Panc1 (cell line): Measurements from ENCODE around the gene CD207. TPM values are rescaled to one million over a fixed set of nuclear protein-coding genes. Genes with fewer than 3 reads are reported as not detected.

Experiments used
- ATAC-seq: fragments of 200-7000 bp; cut with Tn5 transposase; 2 replicates; pipeline ENCODE4 v1.9.1; 2020; ENCODE audit warnings: mild to moderate bottlenecking, moderate library complexity
- BruUV-seq: library from RNA; stranded (reverse); fragments of 400-500 nt; replicated peaks from 2 replicates; lab custom pipeline; 2021; lab: Mats Ljungman, UMichigan
- CTCF ChIA-PET: fragments of 300-600 bp; sonication (Branson Sonifier 250); formaldehyde crosslinking; loops from one replicate; lab custom pipeline; 2022; ENCODE audit warnings: antibody characterized with exemption; lab: Charles Lee
- POLR2A ChIA-PET: fragments of 300-600 bp; sonication (Branson Sonifier 250); formaldehyde crosslinking; loops from one replicate; lab custom pipeline; 2022; ENCODE audit warnings: antibody characterized with exemption; lab: Charles Lee
- DNase-seq: peaks from one replicate; pipeline ENCODE4 v3.0.0-alpha.2; 2010; ENCODE audit warnings: low read depth, low spot score
- H3K27ac ChIP-seq: 2 replicates; pipeline ENCODE4 v1.5.1; 2011; ENCODE audit warnings: mild to moderate bottlenecking, low read length, inconsistent platforms
- H3K27me3 ChIP-seq: fragments of 200-500 bp; sonication (Bioruptor generic); 2 replicates; pipeline ENCODE4 v1.6.0; 2014; ENCODE audit warnings: low read length, inconsistent platforms; ENCODE audit not compliant: control insufficient read depth, insufficient read depth
- H3K36me3 ChIP-seq: fragments of 200-500 bp; sonication (Bioruptor generic); 2 replicates; pipeline ENCODE4 v1.5.1; 2014; ENCODE audit warnings: inconsistent platforms, mild to moderate bottlenecking, low read length, moderate library complexity; ENCODE audit not compliant: control insufficient read depth, insufficient read depth
- H3K4me1 ChIP-seq: 2 replicates; pipeline ENCODE4 v1.5.1; 2011; ENCODE audit warnings: inconsistent platforms, mild to moderate bottlenecking, low read length, moderate library complexity; ENCODE audit not compliant: control insufficient read depth, insufficient read depth
- H3K4me3 ChIP-seq, 2 experiments: 2 replicates each; pipeline ENCODE4 v1.5.1; 2011 to 2012; ENCODE audit warnings: low read depth in 2 of 2, low read length in 2 of 2, mild to moderate bottlenecking in 2 of 2, inconsistent platforms in 1 of 2, moderate library complexity in 1 of 2
- H3K9me3 ChIP-seq: fragments of 200-500 bp; sonication (Bioruptor generic); 2 replicates; pipeline ENCODE4 v1.5.1; 2014; ENCODE audit warnings: low read depth, mild to moderate bottlenecking, inconsistent platforms, low read length, moderate library complexity; ENCODE audit not compliant: control insufficient read depth, insufficient read depth
- CTCF ChIP-seq: fragments of 450-650 bp; IDR thresholded peaks from 2 replicates; pipeline ENCODE4 v1.5.1; 2017; ENCODE audit warnings: mild to moderate bottlenecking
- POLR2AphosphoS5 ChIP-seq: IDR thresholded peaks from 2 replicates; pipeline ENCODE4 v1.6.1; 2012; ENCODE audit warnings: mild to moderate bottlenecking, low read depth, low read length, moderate library complexity
- SIN3A ChIP-seq: IDR thresholded peaks from 2 replicates; pipeline ENCODE4 v1.6.1; 2012; ENCODE audit warnings: low read depth, mild to moderate bottlenecking, low read length, moderate library complexity, borderline replicate concordance; ENCODE audit not compliant: insufficient read depth
- TCF7L2 ChIP-seq: IDR thresholded peaks from 2 replicates; pipeline ENCODE4 v1.6.1; 2011; ENCODE audit warnings: mild to moderate bottlenecking, low read depth, low read length, inconsistent platforms
- in situ Hi-C: cut with HindIII; loops from 2 replicates; pipeline ENCODE4 v1.10.0; 2016; ENCODE audit warnings: low sequenced_read_pairs, low pct_unique_long_range_greater_than_20kb
- intact Hi-C: fragments of 100-400 bp; cut with micrococcal nuclease; formaldehyde crosslinking; loops from one replicate; pipeline ENCODE4 v1.10.0; 2022; ENCODE audit not compliant: unreplicated experiment
- total RNA-seq: library from RNA; stranded (reverse); gene quantifications from one replicate; pipeline ENCODE4 v1.2.1, GENCODE V29; 2021; ENCODE audit not compliant: unreplicated experiment
- TF ChIP-seq, protein P1 (sequence below), 2 experiments: IDR thresholded peaks; 2 replicates each; pipeline ENCODE4 v1.6.1; 2011 to 2012; ENCODE audit warnings: low read depth in 2 of 2, control low read depth in 1 of 2, low read length in 1 of 2, mild to moderate bottlenecking in 1 of 2, moderate library complexity in 1 of 2; ENCODE audit not compliant: insufficient read depth in 1 of 2

The CD207 gene
- total RNA-seq, 1 experiment from 2014 or later = not detected

GRCh38 chr2:70817284-70817954 is 18.2 kb downstream of the CD207 start:
- peaks cover 30% of the 10 kb centered on the region for H3K27me3 ChIP-seq
- ATAC-seq (no peak), DNase-seq (no peak)
- H3K4me1 ChIP-seq = no peaks in the 10 kb centered on the region
- no peaks in the 10 kb centered on the region for H3K9me3 ChIP-seq
- ChIA-PET POLR2A (no interaction called here), CTCF (no interaction called here)
- TF ChIP-seq SIN3A (no peak), POLR2AphosphoS5 (no peak), TCF7L2 (no peak), CTCF (no peak)
- TF ChIP-seq, protein P1, sequence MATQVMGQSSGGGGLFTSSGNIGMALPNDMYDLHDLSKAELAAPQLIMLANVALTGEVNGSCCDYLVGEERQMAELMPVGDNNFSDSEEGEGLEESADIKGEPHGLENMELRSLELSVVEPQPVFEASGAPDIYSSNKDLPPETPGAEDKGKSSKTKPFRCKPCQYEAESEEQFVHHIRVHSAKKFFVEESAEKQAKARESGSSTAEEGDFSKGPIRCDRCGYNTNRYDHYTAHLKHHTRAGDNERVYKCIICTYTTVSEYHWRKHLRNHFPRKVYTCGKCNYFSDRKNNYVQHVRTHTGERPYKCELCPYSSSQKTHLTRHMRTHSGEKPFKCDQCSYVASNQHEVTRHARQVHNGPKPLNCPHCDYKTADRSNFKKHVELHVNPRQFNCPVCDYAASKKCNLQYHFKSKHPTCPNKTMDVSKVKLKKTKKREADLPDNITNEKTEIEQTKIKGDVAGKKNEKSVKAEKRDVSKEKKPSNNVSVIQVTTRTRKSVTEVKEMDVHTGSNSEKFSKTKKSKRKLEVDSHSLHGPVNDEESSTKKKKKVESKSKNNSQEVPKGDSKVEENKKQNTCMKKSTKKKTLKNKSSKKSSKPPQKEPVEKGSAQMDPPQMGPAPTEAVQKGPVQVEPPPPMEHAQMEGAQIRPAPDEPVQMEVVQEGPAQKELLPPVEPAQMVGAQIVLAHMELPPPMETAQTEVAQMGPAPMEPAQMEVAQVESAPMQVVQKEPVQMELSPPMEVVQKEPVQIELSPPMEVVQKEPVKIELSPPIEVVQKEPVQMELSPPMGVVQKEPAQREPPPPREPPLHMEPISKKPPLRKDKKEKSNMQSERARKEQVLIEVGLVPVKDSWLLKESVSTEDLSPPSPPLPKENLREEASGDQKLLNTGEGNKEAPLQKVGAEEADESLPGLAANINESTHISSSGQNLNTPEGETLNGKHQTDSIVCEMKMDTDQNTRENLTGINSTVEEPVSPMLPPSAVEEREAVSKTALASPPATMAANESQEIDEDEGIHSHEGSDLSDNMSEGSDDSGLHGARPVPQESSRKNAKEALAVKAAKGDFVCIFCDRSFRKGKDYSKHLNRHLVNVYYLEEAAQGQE (IDR thresholded peaks at IDR 0.05; ENCODE audit: insufficient read depth in 1 of 2, low read depth in 2 of 2, low read length in 1 of 2) = no peak
- no peaks in the 10 kb centered on the region for H3K36me3 ChIP-seq
- BruUV-seq = no TSS peak
- no peak overlapping the region for H3K27ac ChIP-seq
- intact Hi-C loops = no loop called here
- no peak overlapping the region for H3K4me3 ChIP-seq
- in situ Hi-C loops = no loop called here

GRCh38 chr2:70816726-70817125 is 18.9 kb downstream of the CD207 start:
- no peak overlapping the region for H3K27ac ChIP-seq
- no TSS peak for BruUV-seq
- H3K9me3 ChIP-seq = no peaks in the 10 kb centered on the region
- no peaks in the 10 kb centered on the region for H3K4me1 ChIP-seq
- ChIA-PET CTCF (no interaction called here), POLR2A (no interaction called here)
- H3K27me3 ChIP-seq = peaks cover 30% of the 10 kb centered on the region
- H3K36me3 ChIP-seq = no peaks in the 10 kb centered on the region
- H3K4me3 ChIP-seq = no peak overlapping the region
- TF ChIP-seq CTCF = no peak
- no peak for TF ChIP-seq SIN3A
- no peak for TF ChIP-seq TCF7L2
- TF ChIP-seq POLR2AphosphoS5 = no peak
- TF ChIP-seq, protein P1 (IDR thresholded peaks at IDR 0.05; ENCODE audit: insufficient read depth in 1 of 2, low read depth in 2 of 2, low read length in 1 of 2) = no peak
- ATAC-seq (no peak), DNase-seq (no peak)
- intact Hi-C loops (no loop called here), in situ Hi-C loops (no loop called here)
